Osteocyte (in vitro differentiated cells): ENCODE data around the gene LAD1. TPM values are rescaled to one million over a fixed set of nuclear protein-coding genes. Genes with fewer than 3 reads are reported as not detected.
A peak's percentile ranks its signal among the peaks of the same experiment; 100 is the strongest.

ENCODE experiments used
- DNase-seq: peaks from one replicate; pipeline ENCODE4 v3.0.0; 2021; ENCODE audit warnings: mixed read lengths; ENCODE audit not compliant: unreplicated experiment; ENCODE audit errors: extremely low spot score
- H3K27ac Mint-ChIP-seq: one replicate; pipeline ENCODE4 v1.8.0; 2021; ENCODE audit warnings: mild to moderate bottlenecking, mixed read lengths; ENCODE audit not compliant: unreplicated experiment
- H3K27me3 Mint-ChIP-seq: one replicate; pipeline ENCODE4 v1.8.0; 2021; ENCODE audit warnings: mixed read lengths; ENCODE audit not compliant: unreplicated experiment
- H3K36me3 Mint-ChIP-seq: one replicate; pipeline ENCODE4 v1.8.0; 2021; ENCODE audit warnings: mixed read lengths; ENCODE audit not compliant: unreplicated experiment
- H3K4me1 Mint-ChIP-seq: one replicate; pipeline ENCODE4 v1.8.0; 2021; ENCODE audit warnings: mixed read lengths; ENCODE audit not compliant: unreplicated experiment
- H3K4me3 Mint-ChIP-seq: one replicate; pipeline ENCODE4 v1.8.0; 2021; ENCODE audit warnings: mild to moderate bottlenecking, moderate library complexity, mixed read lengths; ENCODE audit not compliant: unreplicated experiment
- H3K9me3 Mint-ChIP-seq: one replicate; pipeline ENCODE4 v1.8.0; 2021; ENCODE audit warnings: mixed read lengths; ENCODE audit not compliant: unreplicated experiment
- CTCF ChIP-seq: fragments of 200-600 bp; sonication (generic); IDR thresholded peaks from 2 replicates; pipeline ENCODE4 v1.5.0; 2021; ENCODE audit warnings: antibody characterized with exemption, mild to moderate bottlenecking, moderate library complexity
- total RNA-seq: library from RNA; stranded (reverse); gene quantifications from 2 replicates; pipeline ENCODE4 v1.2.1, GENCODE V29; 2021

Gene LAD1
- total RNA-seq, 1 donor from 2014 or later, result 0.16 TPM

GRCh38 chr1:201399352-201400126 lies 415 bp upstream of the LAD1 start:
- no peak for TF ChIP-seq CTCF
- Mint-ChIP-seq H3K4me3 (peak overlapping the region; percentile 42), H3K27ac (no peak overlapping the region), H3K27me3 (peaks cover 35% of the 10 kb centered on the region), H3K36me3 (no peaks in the 10 kb centered on the region), H3K9me3 (no peaks in the 10 kb centered on the region), H3K4me1 (peaks cover 10% of the 10 kb centered on the region)
- DNase-seq, result no peak

- DNase-seq, result no peak
- Mint-ChIP-seq H3K4me3 (no peak overlapping the region), H3K27ac (no peak overlapping the region), H3K4me1 (peaks cover 11% of the 10 kb centered on the region), H3K36me3 (no peaks in the 10 kb centered on the region), H3K9me3 (no peaks in the 10 kb centered on the region), H3K27me3 (peaks cover 33% of the 10 kb centered on the region)
- no peak for TF ChIP-seq CTCF
These were observed 1.4 kb downstream of the LAD1 start for GRCh38 chr1:201397675-201398074.

GRCh38 chr1:201396861-201397464 lies 2.2 kb downstream of the LAD1 start:
- Mint-ChIP-seq H3K9me3 (no peaks in the 10 kb centered on the region), H3K27me3 (peaks cover 33% of the 10 kb centered on the region), H3K27ac (no peak overlapping the region), H3K4me1 (peaks cover 15% of the 10 kb centered on the region), H3K4me3 (no peak overlapping the region), H3K36me3 (peaks cover 3% of the 10 kb centered on the region)
- no peak for DNase-seq
- TF ChIP-seq CTCF, result no peak

- peaks cover 33% of the 10 kb centered on the region for H3K27me3 Mint-ChIP-seq
- DNase-seq, result no peak
- peaks cover 22% of the 10 kb centered on the region for H3K4me1 Mint-ChIP-seq
- no peak overlapping the region for H3K4me3 Mint-ChIP-seq
- TF ChIP-seq CTCF, result no peak
- no peak overlapping the region for H3K27ac Mint-ChIP-seq
- H3K9me3 Mint-ChIP-seq, result no peaks in the 10 kb centered on the region
- H3K36me3 Mint-ChIP-seq, result peaks cover 3% of the 10 kb centered on the region
These were observed 3.2 kb downstream of the LAD1 start for GRCh38 chr1:201395936-201396335.

GRCh38 chr1:201394591-201394990 lies 4.5 kb downstream of the LAD1 start:
- Mint-ChIP-seq H3K9me3 (no peaks in the 10 kb centered on the region), H3K27ac (no peak overlapping the region), H3K27me3 (peaks cover 20% of the 10 kb centered on the region), H3K4me3 (no peak overlapping the region), H3K4me1 (peaks cover 22% of the 10 kb centered on the region), H3K36me3 (peaks cover 3% of the 10 kb centered on the region)
- TF ChIP-seq CTCF, result no peak
- DNase-seq, result no peak
